ENCODE measurements around the gene PLK4.
"Not testable (repeated sequence)": the region's sequence is repeated elsewhere in the genome, so short reads cannot be mapped to it uniquely, and the experiment has no call there.

Gene PLK4

DNA sequence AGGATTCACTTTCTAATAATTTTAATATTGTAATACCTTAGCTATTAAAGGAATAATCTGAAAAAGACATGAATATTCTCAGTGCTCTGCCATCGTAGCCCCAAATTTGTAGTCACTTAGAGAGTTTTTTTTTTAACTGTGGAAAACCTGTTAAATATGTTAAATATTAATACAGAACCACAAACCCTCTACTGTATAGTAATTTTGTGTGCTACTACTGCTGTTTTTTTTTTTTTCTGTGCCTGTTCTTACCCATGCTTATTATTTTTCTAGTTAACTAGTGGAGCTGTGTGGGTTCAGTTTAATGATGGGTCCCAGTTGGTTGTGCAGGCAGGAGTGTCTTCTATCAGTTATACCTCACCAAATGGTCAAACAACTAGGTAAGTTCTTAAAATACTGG, 15.8 kb downstream of the PLK4 start:
- H3K27ac ChIP-seq: no peak overlapping the region
- no peak overlapping the region for H3K4me3 ChIP-seq

DNA sequence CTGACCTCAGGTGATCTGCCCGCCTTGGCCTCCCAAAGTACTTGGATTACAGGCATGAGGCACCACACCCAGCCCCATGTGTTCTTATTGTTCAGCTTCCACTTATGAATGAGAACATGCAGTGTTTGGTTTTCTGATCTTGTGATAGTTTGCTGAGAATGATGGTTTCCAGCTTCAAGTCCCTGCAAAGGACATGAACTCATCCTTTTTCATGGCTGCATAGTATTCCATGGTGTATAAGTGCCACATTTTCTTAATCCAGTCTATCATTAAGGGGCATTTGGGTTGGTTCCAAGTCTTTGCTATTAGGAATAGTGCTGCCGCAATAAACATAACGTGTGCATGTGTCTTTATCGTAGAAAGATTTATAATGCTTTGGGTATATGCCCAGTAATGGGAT, 19.0 kb downstream of the PLK4 start:
- H3K4me3 ChIP-seq, H3K27ac ChIP-seq: not testable (repeated sequence)

DNA sequence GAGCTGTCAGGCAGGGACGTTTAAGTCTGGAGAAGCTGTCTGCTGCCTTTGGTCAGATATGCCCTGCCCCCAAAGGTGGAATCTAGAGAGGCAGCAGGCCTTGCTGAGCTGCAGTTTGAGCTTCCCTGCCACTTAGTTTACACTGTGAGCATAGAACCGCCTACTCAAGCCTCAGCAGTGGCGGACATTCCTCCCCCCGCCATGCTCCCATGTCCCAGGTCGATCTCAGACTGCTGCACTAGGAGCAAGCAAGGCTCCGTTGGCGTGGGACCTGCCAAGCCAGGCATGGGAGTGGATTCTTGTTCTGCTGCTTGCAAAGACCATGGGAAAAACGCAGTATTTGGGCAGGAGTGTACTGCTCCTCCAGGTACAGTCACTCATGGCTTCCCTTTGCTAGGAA, 24.3 kb downstream of the PLK4 start:
- Histone ChIP-seq H3K27ac (no peak overlapping the region), H3K4me3 (no peak overlapping the region)

DNA sequence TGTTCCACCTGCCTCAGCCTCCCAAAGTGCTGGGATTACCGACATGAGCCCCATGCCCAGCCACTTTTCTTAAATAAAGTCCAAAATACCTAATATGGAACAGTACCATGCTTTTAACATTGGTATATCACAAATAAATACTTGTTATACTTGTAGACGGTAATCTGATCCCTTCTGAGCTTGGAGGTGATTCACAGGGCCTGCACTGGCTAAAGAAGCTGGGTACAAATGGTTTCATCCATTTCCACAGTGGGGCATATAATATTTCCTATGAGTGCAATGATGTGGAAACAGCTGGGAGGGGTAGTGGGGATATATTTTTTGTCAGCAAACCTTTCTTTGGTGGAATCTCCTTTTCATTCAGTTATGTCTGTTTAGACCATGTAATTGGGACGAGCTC, 35.8 kb downstream of the PLK4 start:
- H3K27ac ChIP-seq: no peak overlapping the region
- H3K4me3 ChIP-seq: no peak overlapping the region

DNA sequence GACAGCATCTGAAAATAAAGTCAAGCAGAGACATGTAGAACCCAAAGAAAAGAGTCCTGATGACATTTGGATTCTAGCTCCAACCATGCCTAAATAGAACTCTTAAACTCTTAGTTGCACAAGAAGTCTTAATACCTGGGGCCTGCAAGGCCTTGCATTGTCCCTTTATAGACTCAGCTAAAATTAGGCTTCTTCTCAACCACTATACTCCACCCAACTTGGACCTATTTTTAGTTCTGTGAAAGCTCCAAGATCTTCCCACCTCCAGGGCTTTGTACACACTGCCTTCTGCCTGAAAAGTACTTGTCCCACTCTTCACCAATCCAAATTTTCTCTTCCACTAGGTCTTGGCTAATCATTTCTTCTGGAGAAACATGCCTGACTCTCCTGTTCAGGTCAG, 36.5 kb downstream of the PLK4 start:
- no peak overlapping the region for H3K27ac ChIP-seq
- no peak overlapping the region for H3K4me3 ChIP-seq

DNA sequence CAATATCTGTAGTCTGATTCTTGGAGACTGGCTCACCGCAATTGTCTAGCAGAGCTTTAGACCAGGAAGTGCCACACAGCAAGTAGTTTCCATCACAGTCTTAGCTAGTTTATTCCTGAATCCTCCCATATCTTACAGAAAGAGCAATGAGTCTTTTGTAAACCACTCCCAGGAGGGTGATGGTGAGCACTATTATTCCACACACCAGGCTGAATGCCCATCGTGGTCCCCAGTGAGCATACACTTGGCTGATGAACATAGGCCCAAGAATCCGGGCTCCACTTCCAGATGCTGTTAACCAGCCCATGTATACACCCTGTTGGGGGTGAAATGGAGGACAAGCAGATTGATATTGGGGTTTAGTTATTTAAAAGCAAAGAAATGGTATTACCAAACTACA, 39.8 kb downstream of the PLK4 start:
- Histone ChIP-seq H3K27ac (no peak overlapping the region), H3K4me3 (no peak overlapping the region)

DNA sequence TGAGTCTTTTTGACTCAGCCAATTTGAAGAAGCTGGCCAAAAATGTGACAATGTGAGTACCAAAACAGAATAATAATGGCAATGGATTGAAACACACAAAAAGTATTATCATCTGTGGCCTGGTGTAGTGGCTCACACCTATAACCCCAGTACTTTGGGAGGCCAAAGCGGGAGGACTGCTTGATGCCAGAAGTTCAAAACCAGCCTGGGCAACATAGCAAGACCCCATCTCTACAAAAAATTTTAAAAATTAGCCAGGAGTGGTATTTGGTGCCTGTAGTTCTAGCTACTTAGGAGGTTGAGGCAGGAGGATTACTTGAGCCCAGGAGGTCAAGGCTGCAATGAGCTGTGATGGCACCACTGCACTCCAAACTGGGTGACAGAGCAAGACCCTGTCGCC, 41.5 kb downstream of the PLK4 start:
- H3K4me3 ChIP-seq: no peak overlapping the region
- H3K27ac ChIP-seq: no peak overlapping the region

DNA sequence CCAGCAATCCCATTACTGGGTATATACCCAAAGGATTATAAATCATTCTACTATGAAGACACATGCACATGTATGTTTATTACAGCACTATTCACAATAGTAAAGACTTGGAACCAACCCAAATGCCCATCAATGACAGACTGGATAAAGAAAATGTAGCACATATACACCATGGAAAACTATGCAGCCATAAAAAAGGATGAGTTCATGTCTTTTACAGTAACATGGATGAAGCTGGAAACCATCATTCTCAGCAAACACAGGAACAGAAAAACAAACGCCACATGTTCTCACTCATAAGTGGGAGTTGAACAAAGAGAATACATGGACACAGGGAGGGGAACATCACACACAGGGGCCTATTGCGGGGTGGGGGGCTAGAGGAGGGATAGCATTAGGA, 45.0 kb downstream of the PLK4 start:
- H3K27ac ChIP-seq, H3K4me3 ChIP-seq: not testable (repeated sequence)

DNA sequence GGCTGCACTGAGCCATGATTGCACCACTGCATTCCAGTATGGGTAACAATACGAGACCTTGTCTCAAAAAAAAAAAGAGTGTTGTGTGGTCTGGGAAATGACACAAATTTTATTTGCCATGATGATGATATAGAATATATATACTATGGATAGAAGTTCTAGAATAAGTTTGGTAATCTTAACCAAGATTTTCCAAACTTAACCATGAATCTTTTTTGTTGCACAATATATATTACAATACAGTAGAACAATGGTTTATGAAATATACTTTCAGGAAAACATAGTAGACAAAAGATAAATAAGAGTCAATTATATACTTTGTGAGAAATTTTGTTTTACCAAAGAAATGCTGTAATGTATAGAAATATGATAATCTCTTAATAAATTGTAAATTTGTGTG, 49.5 kb downstream of the PLK4 start:
- H3K27ac ChIP-seq: no peak overlapping the region
- no peak overlapping the region for H3K4me3 ChIP-seq

DNA sequence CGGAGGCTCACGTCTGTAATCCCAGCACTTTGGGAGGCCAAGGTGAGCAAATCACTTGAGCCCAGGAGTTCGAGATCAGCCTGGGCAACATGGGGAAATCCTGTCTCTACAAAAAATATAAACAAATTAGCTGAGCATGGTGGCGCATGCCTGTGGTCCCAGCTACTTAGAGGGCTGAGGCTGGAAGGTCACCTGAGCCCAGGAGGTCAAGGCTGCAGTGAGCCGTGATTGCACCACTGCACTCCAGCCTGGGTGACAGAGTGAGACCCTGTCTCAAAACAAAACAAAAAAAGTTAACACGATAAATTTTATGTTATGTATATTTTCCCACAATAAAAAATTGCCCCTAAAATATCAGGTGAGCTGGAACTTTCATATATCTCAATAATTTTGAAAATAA, 51.1 kb downstream of the PLK4 start:
- H3K27ac ChIP-seq, H3K4me3 ChIP-seq: not testable (repeated sequence)

DNA sequence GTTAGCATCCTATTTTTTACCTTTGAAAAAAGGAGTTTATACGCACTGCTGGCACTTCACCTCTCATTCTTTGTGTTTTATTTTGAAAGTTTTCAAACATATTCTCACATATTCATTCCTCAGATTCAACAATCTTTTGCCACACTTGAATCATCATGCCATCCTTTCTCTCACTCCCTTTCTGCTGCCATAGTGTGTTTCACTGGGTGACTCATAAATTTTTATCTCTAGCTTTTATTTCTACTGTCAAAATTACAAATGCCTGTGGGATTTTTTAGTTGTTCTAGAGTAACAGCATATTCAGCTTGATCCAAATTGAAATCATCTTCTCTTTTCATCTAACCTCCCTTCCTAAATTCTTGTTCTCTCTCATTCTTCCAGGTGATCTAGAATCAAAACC, 56.3 kb downstream of the PLK4 start:
- no peak overlapping the region for H3K27ac ChIP-seq
- no peak overlapping the region for H3K4me3 ChIP-seq
